MM.1S (cell line): ENCODE data around the gene ANKRD44.

Source experiments
- CTCF ChIP-seq: fragments of 300-600 bp; sonication (generic); IDR thresholded peaks from 2 replicates; pipeline ENCODE4 v1.5.1; 2016; ENCODE audit warnings: antibody characterized with exemption, low read length, mixed read lengths
- EZH2 ChIP-seq: fragments of 300-600 bp; sonication (generic); optimal IDR thresholded peaks from 2 replicates; pipeline ENCODE3; 2017; ENCODE audit warnings: low read depth, mild to moderate bottlenecking, antibody characterized with exemption, low read length, mixed read lengths
- EZH2phosphoT487 ChIP-seq: fragments of 300-600 bp; sonication (generic); IDR thresholded peaks from 2 replicates; pipeline ENCODE4 v1.6.1; 2018; ENCODE audit warnings: antibody characterized with exemption, low read length

GRCh38 chr2:197116306-197116879, 194.2 kb downstream of the ANKRD44 start:
- TF ChIP-seq CTCF, result no peak
- TF ChIP-seq EZH2, result no peak
- no peak for TF ChIP-seq EZH2phosphoT487
